ENCODE data around the gene EPC2. TPM values are rescaled to one million over a fixed set of nuclear protein-coding genes. Genes with fewer than 3 reads are reported as not detected.
"Not testable (repeated sequence)": the region's sequence is repeated elsewhere in the genome, so short reads cannot be mapped to it uniquely, and the experiment has no call there.

EPC2 gene
- total RNA-seq, 1 donor from 2014 or later, result 106 TPM

DNA sequence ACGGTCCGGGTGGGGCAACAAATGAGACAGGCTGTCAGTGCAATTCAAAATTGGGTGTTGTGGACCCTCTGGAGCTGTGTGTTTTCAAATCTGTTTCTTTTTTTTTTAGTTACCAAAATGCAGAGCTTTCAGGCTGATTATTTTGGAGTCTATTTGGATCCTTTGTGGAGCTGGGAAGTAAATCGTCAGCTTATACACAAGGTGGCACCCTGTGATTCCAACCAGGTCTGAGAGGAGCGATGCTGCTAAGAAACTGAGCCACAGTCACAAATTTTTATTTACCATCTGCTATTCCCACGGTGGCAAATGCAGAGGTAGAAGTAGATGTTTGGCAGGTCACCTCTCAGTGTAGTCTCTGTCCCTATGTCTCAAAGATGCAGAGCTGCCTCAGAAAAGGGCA, 3.8 kb upstream of the EPC2 start:
- no peak for FAIRE-seq
- DNase-seq (ENCODE audit: low spot score in 2 of 2), result peak in 1 of 2 donors; percentile 24

GRCh38 chr2:148642112-148642744, 2.3 kb upstream of the EPC2 start:
- no peak for DNase-seq (ENCODE audit: low spot score in 2 of 2)
- FAIRE-seq, result no peak

GRCh38 chr2:148642891-148643416, 1.6 kb upstream of the EPC2 start:
- DNase-seq (ENCODE audit: low spot score in 2 of 2) (peak in 1 of 2 donors; percentile 21), FAIRE-seq (no peak)

DNA sequence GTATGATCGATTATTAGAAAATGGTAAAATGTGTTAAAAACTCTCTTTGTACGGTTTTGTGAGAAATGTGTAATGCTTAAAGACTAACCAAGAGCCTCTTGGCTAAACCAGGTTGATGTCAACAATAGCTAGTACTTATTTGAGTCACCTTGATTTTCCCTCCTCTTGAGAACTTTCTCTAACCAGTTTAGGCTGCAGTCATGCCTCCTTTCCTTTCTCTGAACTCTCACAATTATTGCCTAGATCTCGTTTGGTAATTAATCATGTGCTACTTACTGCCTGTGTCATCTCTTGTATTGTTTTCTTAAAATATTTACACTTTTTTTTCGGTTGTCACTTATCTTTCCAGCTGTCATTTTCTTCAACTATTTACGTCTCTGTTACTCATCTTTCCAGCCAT, 1.1 kb upstream of the EPC2 start:
- DNase-seq (ENCODE audit: low spot score in 2 of 2) (no peak), FAIRE-seq (no peak)

- DNase-seq (ENCODE audit: low spot score in 2 of 2), result peak; percentile 79 to 89
- no peak for FAIRE-seq
Observed at GRCh38 chr2:148644883-148645538, 460 bp downstream of the EPC2 start.

DNA sequence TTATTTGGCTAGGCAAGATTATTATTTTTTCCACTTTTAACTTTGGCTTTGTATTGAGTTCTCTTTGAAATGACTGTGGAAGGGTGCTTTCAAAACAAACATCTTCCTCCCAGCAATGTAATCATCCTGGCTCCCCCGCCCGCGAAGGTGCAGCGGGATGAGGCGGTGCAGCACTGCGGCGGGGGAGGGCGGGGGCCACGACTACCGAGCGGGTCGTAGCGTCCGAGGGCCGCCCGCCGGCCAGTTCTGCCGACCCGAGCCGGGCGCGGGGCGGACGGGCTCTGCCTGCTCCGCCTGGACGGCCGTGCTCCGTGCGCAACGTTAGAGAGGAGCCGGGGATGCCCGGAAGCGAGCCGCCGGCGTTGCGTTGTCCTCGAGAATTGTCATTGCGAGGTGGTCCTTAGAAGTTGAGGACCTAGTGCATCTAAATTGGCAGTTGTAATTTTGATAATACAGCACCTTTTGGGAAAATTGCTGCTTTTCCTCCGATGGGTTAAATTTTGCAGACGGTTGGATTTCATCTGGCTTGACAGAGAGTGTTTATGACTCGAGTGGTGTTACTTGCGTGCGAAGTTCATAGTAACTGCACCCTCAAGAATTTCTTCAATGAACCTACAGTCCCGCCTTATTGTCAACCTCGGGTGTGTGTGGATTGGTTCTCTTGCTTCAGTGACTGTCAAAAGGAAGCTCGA, 1.1 kb downstream of the EPC2 start:
- DNase-seq (ENCODE audit: low spot score in 2 of 2), result peak; percentile 32 to 39
- no peak for FAIRE-seq

DNA sequence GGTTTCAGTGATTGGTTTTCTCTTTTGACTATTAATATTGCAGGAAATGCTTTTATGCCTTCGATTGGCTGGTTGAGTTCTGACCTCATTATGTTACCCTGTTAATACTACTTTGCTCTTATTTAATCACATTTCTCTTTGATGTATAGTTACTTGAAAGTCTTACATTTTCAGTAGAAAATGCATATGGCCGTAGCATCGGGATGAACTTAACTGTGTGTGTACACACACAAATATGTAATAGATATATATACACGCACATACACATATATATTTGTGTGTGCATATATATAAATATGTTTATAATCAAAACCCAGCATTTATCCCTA, 1.6 kb downstream of the EPC2 start:
- no peak for FAIRE-seq
- DNase-seq (ENCODE audit: low spot score in 2 of 2), result peak in 1 of 2 donors; percentile 49

DNA sequence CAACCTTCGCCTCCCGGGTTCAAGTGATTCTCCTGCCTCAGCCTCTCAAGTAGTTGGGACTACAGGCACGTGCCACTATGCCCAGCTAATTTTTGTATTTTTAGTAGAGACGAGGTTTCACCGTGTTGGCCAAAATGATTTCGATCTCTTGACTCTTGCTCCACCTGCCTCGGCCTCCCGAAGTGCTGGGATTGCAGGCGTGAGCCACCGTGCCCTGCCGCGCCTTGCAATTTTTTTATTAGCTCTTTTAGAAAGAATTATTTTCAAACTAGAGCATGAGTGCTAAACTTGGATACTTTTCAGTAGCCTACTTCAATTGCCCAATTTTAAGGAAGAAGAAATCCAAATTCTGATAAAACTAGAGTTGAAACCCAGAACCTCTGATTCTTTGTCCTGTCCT, 3.2 kb downstream of the EPC2 start:
- not testable (repeated sequence) for FAIRE-seq; DNase-seq (ENCODE audit: low spot score in 2 of 2)

- DNase-seq (ENCODE audit: low spot score in 2 of 2) (no peak), FAIRE-seq (no peak)
Observed at GRCh38 chr2:148649936-148650335, 5.4 kb downstream of the EPC2 start.

- DNase-seq (ENCODE audit: low spot score in 2 of 2), result no peak
- FAIRE-seq, result no peak
Observed at GRCh38 chr2:148650881-148651280, 6.3 kb downstream of the EPC2 start.

GRCh38 chr2:148651972-148652371, 7.4 kb downstream of the EPC2 start:
- FAIRE-seq, result no peak

DNA sequence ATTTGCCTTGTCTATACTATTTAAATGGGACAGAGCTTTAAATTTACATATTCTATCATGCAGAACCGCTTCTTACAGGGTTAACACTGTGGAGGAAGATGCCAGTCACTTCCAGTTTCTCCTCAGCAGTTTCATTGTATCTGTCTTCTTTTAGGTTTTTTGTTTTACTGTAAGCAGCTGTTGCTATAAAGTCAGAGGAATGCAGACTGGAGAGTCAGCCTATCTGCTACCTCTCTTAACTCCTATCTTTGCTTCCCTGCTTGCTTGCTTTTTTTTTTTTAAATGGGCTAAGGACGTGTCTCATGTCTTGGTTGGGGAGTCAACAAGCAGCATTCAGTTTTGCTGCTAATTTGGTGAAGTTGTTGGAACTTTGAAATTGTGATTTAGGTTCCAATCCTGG, 8.9 kb downstream of the EPC2 start:
- FAIRE-seq (no peak), DNase-seq (ENCODE audit: low spot score in 2 of 2) (no peak)

More at GRCh38 chr2:148651972-148652371, 7.4 kb downstream of the EPC2 start:
- no peak for DNase-seq (ENCODE audit: low spot score in 2 of 2)

GRCh38 chr2:148654435-148654834, 9.9 kb downstream of the EPC2 start:
- no peak for FAIRE-seq
- no peak for DNase-seq (ENCODE audit: low spot score in 2 of 2)

DNA sequence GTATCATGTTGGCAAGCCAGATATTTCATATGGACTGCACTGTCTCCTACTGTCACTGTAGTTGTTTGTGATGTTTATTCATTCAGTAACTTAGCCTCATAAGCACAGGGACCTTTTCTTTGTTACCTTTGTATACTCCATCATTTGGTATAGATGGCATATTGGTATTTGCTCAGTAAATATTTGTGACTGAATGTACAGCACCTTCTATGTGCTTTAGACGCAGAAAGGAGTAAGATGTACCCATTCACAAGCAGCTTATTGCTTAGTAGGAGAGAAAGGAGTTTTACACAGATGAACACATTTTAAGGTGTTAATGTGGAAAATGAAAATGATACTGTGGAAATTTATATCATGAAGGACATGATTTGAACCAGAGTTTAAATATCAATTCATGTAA, 12.0 kb downstream of the EPC2 start:
- DNase-seq (ENCODE audit: low spot score in 2 of 2) (no peak), FAIRE-seq (no peak)

DNA sequence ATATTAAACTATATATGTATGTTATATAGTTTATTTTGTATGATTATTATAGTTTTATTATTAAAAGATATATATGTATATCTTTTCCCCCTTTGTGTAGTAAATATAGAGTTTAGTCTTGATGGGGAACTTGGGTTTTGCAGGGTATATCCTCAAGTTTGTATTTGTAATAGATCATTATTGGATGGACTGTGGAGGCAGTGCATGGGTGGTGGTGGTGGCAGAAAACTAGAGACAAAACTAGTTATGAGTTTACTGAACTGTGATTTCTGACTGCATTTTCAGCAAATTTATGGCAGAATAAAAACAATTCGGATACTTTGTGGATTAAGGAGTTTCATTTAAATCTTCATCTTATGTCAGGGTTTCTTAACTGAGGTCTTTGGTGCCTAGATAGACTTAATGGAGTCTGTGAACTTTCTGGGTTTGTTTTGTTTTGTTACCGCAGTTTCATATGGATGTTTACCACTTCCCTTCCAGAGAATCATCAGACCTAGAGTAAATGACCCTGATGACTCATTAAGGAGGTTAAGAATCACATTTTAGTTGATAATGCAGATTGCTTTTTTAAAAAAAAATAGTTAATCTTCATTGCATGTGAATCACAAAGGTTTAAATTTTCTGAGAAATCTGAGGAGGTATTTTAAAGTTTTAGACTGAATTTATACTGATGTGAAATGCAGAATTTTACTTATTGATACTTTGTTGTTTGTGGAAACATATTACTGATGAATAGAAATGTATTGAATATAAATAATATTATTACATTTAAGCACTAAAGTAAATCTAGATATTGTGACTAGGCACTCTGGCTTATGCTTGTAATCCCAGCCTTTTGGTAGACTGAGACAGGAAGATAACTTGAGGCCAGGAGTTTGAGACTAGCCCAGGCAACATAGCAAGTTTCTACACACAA, 14.5 kb downstream of the EPC2 start:
- DNase-seq (ENCODE audit: low spot score in 2 of 2), result no peak
- no peak for FAIRE-seq

DNA sequence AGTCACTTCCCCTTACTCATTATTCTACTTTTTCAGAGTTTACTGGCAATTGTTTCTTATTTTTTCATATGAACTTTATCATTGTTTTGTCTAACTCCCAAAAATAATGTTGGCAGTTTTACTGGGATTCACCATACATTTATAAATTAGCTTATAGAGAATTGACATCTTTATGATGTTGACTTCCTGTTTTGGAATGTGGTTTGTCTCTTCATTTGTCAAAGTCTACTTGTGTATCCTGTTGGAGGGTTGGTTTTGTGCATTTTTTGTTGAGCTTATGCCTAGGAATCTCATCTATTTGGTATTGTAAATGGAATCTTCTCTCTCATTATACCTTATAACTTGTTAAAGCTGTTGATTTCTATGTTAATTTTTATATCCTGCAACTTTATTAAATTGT, 16.4 kb downstream of the EPC2 start:
- DNase-seq (ENCODE audit: low spot score in 2 of 2) (no peak), FAIRE-seq (no peak)

- DNase-seq (ENCODE audit: low spot score in 2 of 2); FAIRE-seq: not testable (repeated sequence)
Observed at GRCh38 chr2:148662332-148662731, 17.8 kb downstream of the EPC2 start.

GRCh38 chr2:148664229-148664628, 19.7 kb downstream of the EPC2 start:
- no peak for FAIRE-seq
- DNase-seq (ENCODE audit: low spot score in 2 of 2), result no peak

GRCh38 chr2:148666555-148666954, 22.0 kb downstream of the EPC2 start:
- DNase-seq (ENCODE audit: low spot score in 2 of 2), result no peak
- no peak for FAIRE-seq

DNA sequence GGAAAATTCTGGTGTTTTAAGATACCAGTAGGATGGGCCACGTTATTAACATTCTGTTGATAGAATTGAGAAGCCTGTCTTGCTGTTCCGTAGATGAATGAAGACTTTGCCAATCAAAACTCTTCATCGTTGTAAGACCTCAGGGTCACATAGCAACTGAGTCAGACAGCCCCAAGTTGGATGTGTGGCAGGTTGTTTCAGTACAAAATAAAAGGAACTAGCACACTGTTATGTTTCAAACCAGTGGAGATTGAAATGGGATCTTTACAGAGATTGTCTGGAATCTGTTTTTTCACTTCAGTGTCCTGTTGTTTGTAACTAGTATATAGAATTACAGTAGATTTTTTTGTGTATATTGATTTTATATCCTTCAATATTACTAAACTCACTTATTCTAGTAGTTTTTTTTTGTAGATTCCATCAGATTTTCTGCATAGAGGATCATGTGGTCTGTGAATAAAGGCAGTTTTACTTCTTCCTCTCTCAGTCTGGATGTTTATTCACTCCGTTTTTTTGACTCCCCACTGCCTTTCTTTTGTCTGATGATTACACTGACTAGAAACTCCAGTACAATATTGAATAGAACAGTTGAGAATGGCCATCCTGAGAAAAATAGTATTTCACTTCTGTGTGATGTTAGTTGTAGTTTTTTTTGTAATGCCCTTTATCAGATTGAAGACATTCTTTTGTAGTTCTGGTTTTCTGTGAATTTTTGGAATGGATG, 22.7 kb downstream of the EPC2 start:
- no peak for FAIRE-seq
- DNase-seq (ENCODE audit: low spot score in 2 of 2), result no peak

Data from frontal cortex (tissue), 4 donors.